Spleen (tissue), 11 donors: ENCODE results near the gene SUB1. TPM values are rescaled to one million over a fixed set of nuclear protein-coding genes. Genes with fewer than 3 reads are reported as not detected.

Source experiments
- DNase-seq: peaks from one replicate; pipeline ENCODE4 v3.0.0-alpha.2; 2020
- H3K27ac ChIP-seq, 8 donors: fragments of 200-600 bp; sonication (generic) in 7 of 8; 1 replicate in 4 of 8; 2 replicates in 4 of 8; pipeline versions ENCODE4 v1.5.0 to v1.8.0; 2016 to 2021; ENCODE audit warnings: inconsistent platforms in 4 of 8, mild to moderate bottlenecking in 4 of 8, moderate library complexity in 1 of 8
- H3K27me3 ChIP-seq, 7 donors: fragments of 200-600 bp; sonication (generic) in 6 of 7; replicated peaks in 1 of 7; 1 replicate in 4 of 7; 2 replicates in 3 of 7; pipeline versions ENCODE4 v1.5.0 to v1.8.0; 2016 to 2021; ENCODE audit warnings: inconsistent platforms in 3 of 7, mild to moderate bottlenecking in 1 of 7
- H3K36me3 ChIP-seq, 6 donors: fragments of 200-600 bp; sonication (generic) in 5 of 6; 1 replicate in 4 of 6; 2 replicates in 2 of 6; pipeline versions ENCODE4 v1.5.0 to v1.8.0; 2016 to 2021; ENCODE audit warnings: inconsistent platforms in 2 of 6
- H3K4me1 ChIP-seq, 6 donors: fragments of 200-600 bp; sonication (generic) in 5 of 6; 1 replicate in 3 of 6; 2 replicates in 3 of 6; pipeline versions ENCODE4 v1.5.0 to v1.8.0; 2016 to 2021; ENCODE audit warnings: inconsistent platforms in 3 of 6
- H3K4me3 ChIP-seq, 8 donors: fragments of 200-600 bp; sonication (generic) in 7 of 8; 1 replicate in 4 of 8; 2 replicates in 4 of 8; pipeline versions ENCODE4 v1.5.0 to v1.8.0; 2016 to 2021; ENCODE audit warnings: inconsistent platforms in 4 of 8, mild to moderate bottlenecking in 4 of 8, moderate library complexity in 2 of 8
- H3K9me3 ChIP-seq, 8 donors: fragments of 200-600 bp; sonication (generic) in 7 of 8; 1 replicate in 4 of 8; 2 replicates in 4 of 8; pipeline versions ENCODE4 v1.5.0 to v1.8.0; 2016 to 2021; ENCODE audit warnings: inconsistent platforms in 4 of 8
- CTCF ChIP-seq, 11 experiments: fragments of 200-600 bp in 7 of 11; fragments of 450-650 bp in 4 of 11; sonication (generic) in 4 of 11; IDR thresholded peaks in 8 of 11; conservative IDR thresholded peaks in 3 of 11; 1 replicate in 7 of 11; 2 replicates in 4 of 11; pipeline versions ENCODE4 v1.4.0 to v1.8.0; 2016 to 2021; ENCODE audit warnings: antibody characterized with exemption in 11 of 11, inconsistent platforms in 4 of 11, mild to moderate bottlenecking in 1 of 11
- POLR2A ChIP-seq, 3 donors: fragments of 450-650 bp; IDR thresholded peaks; one replicate each; pipeline ENCODE4 v1.5.1; 2017; ENCODE audit warnings: antibody characterized with exemption in 3 of 3, mild to moderate bottlenecking in 1 of 3
- POLR2AphosphoS5 ChIP-seq, 3 donors: sonication (generic); formaldehyde crosslinking; IDR thresholded peaks; one replicate each; pipeline ENCODE4 v1.5.1; 2017; ENCODE audit warnings: antibody characterized with exemption in 3 of 3
- WGBS, 5 donors: extraction: QIAGEN DNeasy Blood & Tissue Kit in 3 of 5; methylation state at CpG; one replicate each; pipeline versions ENCODE4 v1.1.5 to v1.1.7; 2013 to 2018; 5-methylcytosine and 5-hydroxymethylcytosine counted together
- intact Hi-C: fragments of 100-400 bp; cut with DNase I; formaldehyde crosslinking; loops from one replicate; pipeline ENCODE4 v1.15.0; 2023; ENCODE audit warnings: low total_unique reads
- polyA plus RNA-seq, 3 donors: library from polyadenylated mRNA; stranded (reverse); fragments of 200-250 nt; gene quantifications; one replicate each; pipeline ENCODE4 v1.2.1, GENCODE V29; 2013
- total RNA-seq, 7 donors: library from RNA; depleted of rRNA in 3 of 7; stranded (reverse); fragments of >200 nt in 3 of 7; fragmentation: NEBNext Ultra II Directional in 4 of 7; extraction: Animal tissue kit (Norgen Biotek cat#: 25700) in 4 of 7; gene quantifications; one replicate each; pipeline versions ENCODE4 v1.1.0 to v1.2.1, GENCODE V29; 2016 to 2021
- donor health status: healthy with polysubstance abuse.
- donor health status: DM: no; HTN: no; CAD: no; lungs with moderate emphysema.
- donor health status: DM: no; HTN: no; CAD: no.
- donor health status: Bipolar disorder and iron deficiency.
- donor health status: healthy.
- donor health status: DM: no; HTN: no; CAD: no.
- donor health status: DM: yes; HTN: yes; CAD: no.

Gene SUB1
- total and polyA plus RNA-seq, 10 donors, result 157 to 262 (median 215) TPM

DNA sequence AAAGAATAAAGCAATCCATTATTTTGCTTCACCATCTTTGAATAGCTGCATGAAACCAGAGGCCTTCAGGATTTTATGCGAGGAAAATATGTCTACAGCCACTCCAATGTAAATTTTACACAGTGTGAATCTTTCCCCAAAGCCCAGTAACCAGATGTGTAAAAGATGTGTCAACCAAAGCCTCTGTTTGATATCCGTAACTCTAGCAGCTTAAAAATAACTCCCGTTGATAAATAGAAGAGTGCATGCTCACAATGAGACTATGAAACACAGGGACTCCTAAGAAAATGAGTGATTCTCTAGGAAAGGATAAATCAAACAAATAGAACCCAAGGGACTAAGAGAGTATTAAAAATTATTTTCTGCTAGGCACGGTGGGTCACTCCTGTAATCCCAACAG is 65.7 kb downstream of the SUB1 start:
- H3K27ac ChIP-seq, result no peak overlapping the region
- no peaks in the 10 kb centered on the region for H3K4me1 ChIP-seq
- 90 to 95% (median 93%) methylated on average over 4 of the region's 4 CpGs for WGBS, 5 donors
- H3K27me3 ChIP-seq, result no peaks in the 10 kb centered on the region
- TF ChIP-seq CTCF (IDR thresholded peaks at IDR 0.05 in 8 of 11, conservative IDR thresholded peaks at IDR 0.05 in 3 of 11), result no peak
- no peak for TF ChIP-seq POLR2A (IDR thresholded peaks at IDR 0.05)
- no peak for TF ChIP-seq POLR2AphosphoS5 (IDR thresholded peaks at IDR 0.05)
- H3K4me3 ChIP-seq, result no peak overlapping the region
- peaks cover 0 to 13% (median 10%) of the 10 kb centered on the region in 8 donors for H3K9me3 ChIP-seq
- H3K36me3 ChIP-seq, result no peaks in the 10 kb centered on the region
- DNase-seq, result no peak
- intact Hi-C loops, result no loop called here

DNA sequence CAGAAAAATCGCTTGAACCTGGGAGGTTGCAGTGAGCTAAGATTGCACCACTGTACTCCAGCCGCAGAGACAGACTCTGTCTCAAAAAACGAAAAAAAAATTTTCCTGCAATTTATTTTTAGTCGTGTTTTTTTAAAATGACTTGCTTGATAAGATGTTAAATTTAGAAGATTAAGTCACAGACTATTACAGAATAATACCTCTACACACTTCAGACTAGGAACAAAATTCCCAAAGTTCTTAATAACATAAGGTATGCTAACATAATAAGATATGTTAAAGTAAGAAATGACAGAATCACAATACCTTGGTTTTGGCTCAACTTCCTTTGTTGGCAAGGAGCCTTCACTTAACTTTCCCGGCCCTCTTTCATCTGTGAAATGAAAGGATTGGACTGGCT is 66.3 kb downstream of the SUB1 start:
- no peak overlapping the region for H3K27ac ChIP-seq
- intact Hi-C loops, result no loop called here

More for the DNA sequence above, 66.3 kb downstream of the SUB1 start:
- 73 to 83% (median 81%) methylated on average over 5 of the region's 5 CpGs for WGBS, 5 donors
- no peaks in the 10 kb centered on the region for H3K36me3 ChIP-seq
- H3K4me1 ChIP-seq, result no peaks in the 10 kb centered on the region
- DNase-seq, result no peak
- H3K9me3 ChIP-seq, result peaks cover 0 to 19% (median 15%) of the 10 kb centered on the region in 8 donors
- no peak for TF ChIP-seq POLR2AphosphoS5 (IDR thresholded peaks at IDR 0.05)
- TF ChIP-seq CTCF (IDR thresholded peaks at IDR 0.05 in 8 of 11, conservative IDR thresholded peaks at IDR 0.05 in 3 of 11), result no peak
- no peak for TF ChIP-seq POLR2A (IDR thresholded peaks at IDR 0.05)
- no peaks in the 10 kb centered on the region for H3K27me3 ChIP-seq
- H3K4me3 ChIP-seq, result no peak overlapping the region

Other genes with a start within 250 kb of the SUB1 start
- gene ZFR, start 140.8 kb upstream of the SUB1 start, total RNA-seq, result 10 to 100 TPM; 48.0 to 74.5 (median 53.3) TPM
- 10 to 100 TPM; 25.1 to 29.8 (median 26.5) TPM for gene ZFR, start 140.8 kb upstream of the SUB1 start, polyA plus RNA-seq
- 10 to 100 TPM in 5 of 7 donors, 1 to 10 TPM in 2; 5.4 to 52.4 (median 20.3) TPM for gene NPR3, start 125.8 kb downstream of the SUB1 start, total RNA-seq
- 1 to 10 TPM in 1 of 3 donors, under 1 TPM in 2; 0.30 to 3.1 (median 0.94) TPM for gene NPR3, start 125.8 kb downstream of the SUB1 start, polyA plus RNA-seq